GM21619 (cell line): ENCODE measurements around the gene PCDHB8.
"Not testable (repeated sequence)": the region's sequence is repeated elsewhere in the genome, so short reads cannot be mapped to it uniquely, and the experiment has no call there.

Source experiments
- ATAC-seq: cut with Tn5 transposase; IDR thresholded peaks from one replicate; pipeline ENCODE4 v1.9.1; 2021; ENCODE audit not compliant: unreplicated experiment

The PCDHB8 gene

DNA sequence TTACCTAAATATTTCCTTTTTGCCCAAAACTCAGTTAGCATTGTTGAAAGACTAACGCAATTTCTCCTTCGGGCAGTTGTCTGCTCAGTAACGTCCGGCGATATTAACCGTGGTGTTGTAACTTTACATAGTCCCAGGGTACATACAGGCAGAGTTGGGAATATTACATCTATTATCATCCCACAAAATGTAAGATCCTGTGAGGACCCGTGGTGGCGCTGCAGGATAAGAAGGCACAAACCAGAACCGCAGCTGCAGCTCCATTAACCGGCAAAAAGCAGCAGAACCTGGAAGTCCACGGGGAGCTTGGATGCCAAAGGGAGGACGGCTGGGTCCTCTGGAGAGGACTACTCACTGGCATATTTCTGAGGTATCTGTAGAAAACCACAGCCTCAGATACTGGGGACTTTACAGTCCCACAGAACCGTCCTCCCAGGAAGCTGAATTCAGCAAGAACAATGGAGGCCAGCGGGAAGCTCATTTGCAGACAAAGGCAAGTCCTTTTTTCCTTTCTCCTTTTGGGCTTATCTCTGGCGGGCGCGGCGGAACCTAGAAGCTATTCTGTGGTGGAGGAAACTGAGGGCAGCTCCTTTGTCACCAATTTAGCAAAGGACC, at the start of gene PCDHB8:
TSS of gene PCDHB8 (plus strand) at position 214 of the 615 bp plus-strand sequence. CDS start at position 459, 245 bp downstream.
- ATAC-seq: not testable (repeated sequence)

DNA sequence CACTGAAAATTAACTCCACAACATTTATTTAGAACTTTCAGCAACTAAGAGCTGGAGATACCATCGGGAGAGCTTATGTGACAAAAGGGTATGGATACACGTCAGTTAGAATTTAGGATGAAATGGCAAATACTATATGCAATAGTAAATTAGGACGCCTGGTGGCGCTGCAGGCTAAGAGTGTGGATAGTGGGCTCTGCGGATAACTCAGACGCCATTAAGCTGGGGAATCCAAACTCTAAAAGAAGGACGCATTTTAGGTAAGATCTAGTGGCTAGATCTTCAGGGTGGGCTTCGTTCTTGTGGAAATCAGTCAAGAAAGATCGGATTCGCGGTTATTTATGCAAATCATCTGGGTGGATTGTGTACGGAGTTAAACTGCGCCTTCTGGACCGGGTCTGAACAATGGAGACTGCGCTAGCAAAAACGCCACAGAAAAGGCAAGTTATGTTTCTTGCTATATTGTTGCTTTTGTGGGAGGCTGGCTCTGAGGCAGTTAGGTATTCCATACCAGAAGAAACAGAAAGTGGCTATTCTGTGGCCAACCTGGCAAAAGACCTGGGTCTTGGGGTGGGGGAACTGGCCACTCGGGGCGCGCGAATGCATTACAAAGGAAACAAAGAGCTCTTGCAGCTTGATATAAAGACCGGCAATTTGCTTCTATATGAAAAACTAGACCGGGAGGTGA, 42.4 kb upstream of the PCDHB8 start, which contains the start of gene PCDHB5:
TSS of gene PCDHB5 (plus strand) at position 177 of the 688 bp plus-strand sequence. CDS start at position 406, 229 bp downstream.
- no peak for ATAC-seq

DNA sequence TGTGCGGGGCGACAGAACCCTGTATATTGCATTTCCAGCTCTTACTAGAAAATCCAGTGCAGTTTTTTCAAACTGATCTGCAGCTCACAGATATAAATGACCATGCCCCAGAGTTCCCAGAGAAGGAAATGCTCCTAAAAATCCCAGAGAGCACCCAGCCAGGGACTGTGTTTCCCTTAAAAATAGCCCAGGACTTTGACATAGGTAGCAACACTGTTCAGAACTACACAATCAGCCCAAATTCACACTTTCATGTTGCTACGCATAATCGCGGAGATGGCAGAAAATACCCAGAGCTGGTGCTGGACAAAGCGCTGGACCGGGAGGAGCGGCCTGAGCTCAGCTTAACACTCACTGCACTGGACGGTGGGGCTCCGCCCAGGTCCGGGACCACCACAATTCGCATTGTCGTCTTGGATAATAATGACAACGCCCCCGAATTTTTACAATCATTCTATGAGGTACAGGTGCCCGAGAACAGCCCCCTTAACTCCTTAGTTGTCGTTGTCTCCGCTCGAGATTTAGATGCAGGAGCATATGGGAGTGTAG, 41.8 kb upstream of the PCDHB8 start:
- ATAC-seq: no peak

- not testable (repeated sequence) for ATAC-seq
These were observed 40.2 kb upstream of the PCDHB8 start for GRCh38 chr5:141137346-141137745.

DNA sequence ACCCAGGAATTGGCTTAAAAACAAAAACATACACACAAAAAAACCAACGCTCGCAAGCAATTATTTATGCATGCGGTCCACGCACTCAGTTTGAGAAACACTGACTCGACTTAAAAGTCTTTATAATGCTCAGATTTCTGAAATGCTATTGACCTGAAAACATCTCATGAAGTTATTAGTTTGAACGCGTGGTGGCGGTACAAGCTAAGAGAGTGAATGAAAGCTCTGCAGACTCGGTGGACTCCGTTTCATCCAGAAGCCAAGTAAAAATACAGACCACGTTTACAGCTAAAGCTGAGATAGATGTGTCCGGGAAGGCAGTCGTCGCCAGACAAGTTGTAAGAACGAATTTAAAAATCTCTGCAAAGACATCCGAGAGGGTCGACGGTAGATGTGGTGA, 27.8 kb upstream of the PCDHB8 start, which contains the start of gene PCDHB6:
TSS of gene PCDHB6 (plus strand) at position 246 of the 400 bp plus-strand sequence. CDS start 201 bp downstream, outside the sequence.
- no peak for ATAC-seq

DNA sequence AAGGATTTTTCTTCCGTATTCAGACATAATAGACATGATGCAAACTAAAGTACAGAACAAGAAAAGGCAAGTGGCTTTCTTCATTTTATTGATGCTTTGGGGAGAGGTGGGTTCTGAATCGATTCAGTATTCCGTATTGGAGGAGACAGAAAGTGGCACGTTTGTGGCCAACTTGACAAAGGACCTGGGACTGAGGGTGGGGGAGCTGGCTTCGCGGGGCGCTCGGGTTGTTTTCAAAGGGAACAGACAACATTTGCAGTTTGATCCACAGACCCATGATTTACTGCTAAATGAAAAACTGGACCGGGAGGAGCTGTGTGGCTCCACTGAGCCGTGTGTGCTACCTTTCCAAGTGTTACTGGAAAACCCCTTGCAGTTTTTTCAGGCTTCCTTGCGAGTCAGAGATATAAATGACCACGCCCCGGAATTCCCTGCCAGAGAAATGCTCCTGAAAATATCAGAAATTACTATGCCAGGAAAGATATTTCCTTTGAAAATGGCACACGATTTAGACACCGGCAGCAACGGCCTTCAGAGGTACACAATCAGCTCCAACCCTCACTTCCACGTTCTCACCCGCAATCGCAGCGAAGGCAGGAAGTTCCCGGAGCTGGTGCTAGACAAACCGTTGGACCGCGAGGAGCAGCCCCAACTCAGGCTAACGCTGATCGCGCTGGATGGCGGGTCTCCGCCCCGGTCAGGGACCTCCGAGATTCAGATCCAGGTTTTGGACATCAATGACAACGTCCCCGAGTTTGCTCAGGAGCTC, 27.2 kb upstream of the PCDHB8 start:
- no peak for ATAC-seq

- ATAC-seq: no peak
These were observed 26.6 kb upstream of the PCDHB8 start for GRCh38 chr5:141150993-141151325.

- ATAC-seq: not testable (repeated sequence)
These were observed 26.0 kb upstream of the PCDHB8 start for GRCh38 chr5:141151632-141152031.

DNA sequence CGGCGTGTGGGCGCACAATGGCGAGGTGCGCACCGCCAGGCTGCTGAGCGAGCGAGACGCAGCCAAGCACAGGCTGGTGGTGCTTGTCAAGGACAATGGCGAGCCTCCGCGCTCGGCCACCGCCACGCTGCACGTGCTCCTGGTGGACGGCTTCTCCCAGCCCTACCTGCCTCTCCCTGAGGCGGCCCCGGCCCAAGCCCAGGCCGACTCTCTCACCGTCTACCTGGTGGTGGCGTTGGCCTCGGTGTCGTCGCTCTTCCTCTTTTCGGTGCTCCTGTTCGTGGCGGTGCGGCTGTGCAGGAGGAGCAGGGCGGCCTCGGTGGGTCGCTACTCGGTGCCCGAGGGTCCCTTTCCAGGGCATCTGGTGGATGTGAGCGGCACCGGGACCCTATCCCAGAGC, 25.5 kb upstream of the PCDHB8 start:
- ATAC-seq: not testable (repeated sequence)

DNA sequence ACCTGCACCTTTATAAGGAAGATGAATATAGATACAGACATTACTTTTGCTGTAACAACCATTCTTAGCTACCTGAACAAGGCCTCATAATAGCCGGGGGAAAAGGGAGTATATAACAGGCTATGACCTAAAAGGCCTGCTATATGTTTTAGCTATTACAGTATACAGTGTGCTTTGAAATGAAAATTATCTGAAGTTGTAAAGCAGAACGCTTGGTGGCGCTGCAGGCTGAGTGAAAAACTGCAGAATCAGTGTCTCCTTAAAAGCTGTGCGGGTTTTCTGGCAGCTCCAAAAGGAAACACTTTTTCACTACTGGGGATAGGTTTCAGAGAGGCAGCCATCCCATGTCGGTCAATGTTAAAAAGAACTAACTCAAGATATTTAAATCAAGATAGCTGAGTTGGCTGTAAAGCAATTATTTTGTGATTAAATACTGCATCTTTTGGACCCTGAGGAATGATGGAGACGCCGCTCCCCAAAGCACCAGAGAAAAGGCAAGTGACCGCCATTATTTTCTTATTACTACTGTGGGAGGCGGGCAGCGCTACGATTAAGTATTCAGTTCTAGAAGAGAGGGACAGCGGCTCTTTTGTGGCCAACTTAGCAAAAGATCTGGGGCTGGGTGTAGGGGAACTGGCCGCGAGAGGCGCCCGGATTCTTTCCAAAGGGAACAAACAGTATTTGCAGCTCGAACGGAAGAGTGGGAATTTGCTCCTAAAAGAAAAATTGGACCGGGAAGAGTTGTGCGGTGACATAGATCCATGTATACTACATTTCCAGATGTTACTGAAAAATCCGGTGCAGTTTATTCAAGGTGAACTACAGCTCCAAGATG, 21.8 kb upstream of the PCDHB8 start:
- ATAC-seq: no peak

DNA sequence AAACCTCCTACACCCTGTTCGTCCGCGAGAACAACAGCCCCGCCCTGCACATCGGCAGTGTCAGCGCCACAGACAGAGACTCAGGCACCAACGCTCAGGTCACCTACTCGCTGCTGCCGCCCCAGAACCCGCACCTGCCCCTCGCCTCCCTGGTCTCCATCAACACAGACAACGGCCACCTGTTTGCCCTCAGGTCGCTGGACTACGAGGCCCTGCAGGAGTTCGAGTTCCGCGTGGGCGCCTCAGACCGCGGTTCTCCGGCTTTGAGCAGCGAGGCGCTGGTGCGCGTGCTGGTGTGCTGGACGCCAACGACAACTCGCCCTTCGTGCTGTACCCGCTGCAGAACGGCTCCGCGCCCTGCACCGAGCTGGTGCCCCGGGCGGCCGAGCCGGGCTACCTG, 20.2 kb upstream of the PCDHB8 start:
- not testable (repeated sequence) for ATAC-seq

GRCh38 chr5:141157901-141158300, 19.7 kb upstream of the PCDHB8 start:
- not testable (repeated sequence) for ATAC-seq

- no peak for ATAC-seq
These were observed 5.0 kb upstream of the PCDHB8 start, which contains the start of gene PCDHB7 for GRCh38 chr5:141172381-141173204. PCDHB7 (plus strand) TSS chr5:141172644; CDS start chr5:141172836, 192 bp downstream.

GRCh38 chr5:141174291-141175104, 3.1 kb upstream of the PCDHB8 start:
- ATAC-seq: not testable (repeated sequence)

DNA sequence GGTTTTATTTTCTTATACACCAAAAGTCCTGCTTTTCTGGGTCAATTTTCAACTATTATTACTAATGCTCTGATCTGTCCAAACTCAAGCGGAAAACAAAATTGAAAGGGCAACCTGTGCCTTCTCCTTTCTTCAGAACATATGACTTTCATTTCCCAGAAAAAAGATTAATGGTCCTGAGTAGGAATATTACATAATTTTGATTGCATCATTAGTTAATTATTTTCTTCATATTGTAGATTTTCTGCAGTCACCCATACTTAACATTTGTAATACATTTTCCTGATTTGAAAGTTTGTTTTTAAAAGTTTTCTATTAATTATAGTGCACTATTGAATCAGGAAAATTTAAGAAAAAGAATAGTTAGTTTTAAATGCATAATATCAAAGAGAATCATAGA, 1.7 kb upstream of the PCDHB8 start:
- ATAC-seq: no peak

- ATAC-seq: not testable (repeated sequence)
These were observed 1.8 kb downstream of the PCDHB8 start for GRCh38 chr5:141179371-141179770.

- ATAC-seq: not testable (repeated sequence)
These were observed 2.3 kb downstream of the PCDHB8 start for GRCh38 chr5:141179876-141180275.

DNA sequence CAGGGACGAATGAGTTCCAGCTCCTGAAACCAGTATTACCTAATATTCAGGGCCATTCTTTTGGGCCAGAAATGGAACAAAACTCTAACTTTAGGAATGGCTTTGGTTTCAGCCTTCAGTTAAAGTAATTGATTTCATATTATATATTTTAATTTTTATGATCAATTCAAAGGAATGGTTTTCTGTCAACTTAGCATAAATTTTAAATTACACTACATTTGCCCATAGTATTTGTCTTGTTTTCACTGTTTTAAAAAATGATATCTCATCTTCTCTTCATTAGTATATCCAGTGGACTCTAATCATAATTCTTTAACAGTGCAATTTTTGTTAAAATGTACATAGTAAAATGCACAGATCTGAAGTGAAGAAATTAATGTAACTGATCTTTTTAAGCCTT, 2.7 kb downstream of the PCDHB8 start:
- no peak for ATAC-seq

GRCh38 chr5:141182248-141182647, 4.7 kb downstream of the PCDHB8 start, which contains the start of gene PCDHB16:
PCDHB16 (plus strand) TSS chr5:141182387; CDS start chr5:141182560, 173 bp downstream.
- no peak for ATAC-seq
